HFF-Myc (cell line): ENCODE results near the gene ATF6.
"Not testable (repeated sequence)": the region's sequence is repeated elsewhere in the genome, so short reads cannot be mapped to it uniquely, and the experiment has no call there.

Experiments used
- DNase-seq: peaks from one replicate; pipeline ENCODE4 v3.0.0-alpha.2; 2011; ENCODE audit warnings: low read depth; ENCODE audit errors: extremely low read depth
- H3K4me3 ChIP-seq: replicated peaks from 2 replicates; pipeline ENCODE4 v1.5.1; 2011; ENCODE audit warnings: low read depth, mild to moderate bottlenecking, control low read depth, low read length
- CTCF ChIP-seq: IDR thresholded peaks from 2 replicates; pipeline ENCODE4 v1.5.1; 2012; ENCODE audit warnings: mild to moderate bottlenecking, low read depth, low read length, control low read depth; ENCODE audit errors: missing control alignments

Gene ATF6

GRCh38 chr1:161722406-161722805 lies 43.7 kb upstream of the ATF6 start:
- DNase-seq = no peak
- H3K4me3 ChIP-seq = no peak overlapping the region
- no peak for TF ChIP-seq CTCF

- no peak for TF ChIP-seq CTCF
- no peak overlapping the region for H3K4me3 ChIP-seq
- DNase-seq = no peak
These were observed 42.5 kb upstream of the ATF6 start for GRCh38 chr1:161723459-161724141.

GRCh38 chr1:161725258-161725907 lies 40.7 kb upstream of the ATF6 start:
- peak overlapping the region; percentile 76 for H3K4me3 ChIP-seq
- not testable (repeated sequence) for DNase-seq

GRCh38 chr1:161725908-161726472 lies 40.1 kb upstream of the ATF6 start:
- TF ChIP-seq CTCF = peak; percentile 35
- no peak for DNase-seq
- peak overlapping the region; percentile 76 for H3K4me3 ChIP-seq

GRCh38 chr1:161726473-161727255 lies 39.5 kb upstream of the ATF6 start:
- peak overlapping the region; percentile 76 for H3K4me3 ChIP-seq
- no peak for TF ChIP-seq CTCF
- DNase-seq = no peak

- H3K4me3 ChIP-seq = peak overlapping the region; percentile 76
- DNase-seq = no peak
- TF ChIP-seq CTCF = no peak
These were observed 38.7 kb upstream of the ATF6 start for GRCh38 chr1:161727256-161727924.
